SK-MEL-5 (cell line): ENCODE results near the gene KCND3. TPM values are rescaled to one million over a fixed set of nuclear protein-coding genes. Genes with fewer than 3 reads are reported as not detected.

ENCODE experiments used
- DNase-seq: peaks from one replicate; pipeline ENCODE4 v3.0.0-alpha.2; 2016; ENCODE audit warnings: low read depth, low spot score
- in situ Hi-C: cut with HindIII; loops from 2 replicates; pipeline ENCODE4 v1.10.0; 2016; ENCODE audit warnings: low sequenced_read_pairs, high pct_unique_total_duplicates, low pct_unique_long_range_greater_than_20kb
- total RNA-seq: library from RNA; depleted of rRNA; stranded (reverse); fragments of >200 nt; shearing (Covaris generic); gene quantifications from 2 replicates; pipeline ENCODE4 v1.2.3, GENCODE V29; 2014

Gene KCND3
- total RNA-seq, 1 experiment from 2014 or later: 0.13 TPM

GRCh38 chr1:111906111-111906510 is 83.4 kb downstream of the KCND3 start:
- in situ Hi-C loops: no loop called here
- no peak for DNase-seq

DNA sequence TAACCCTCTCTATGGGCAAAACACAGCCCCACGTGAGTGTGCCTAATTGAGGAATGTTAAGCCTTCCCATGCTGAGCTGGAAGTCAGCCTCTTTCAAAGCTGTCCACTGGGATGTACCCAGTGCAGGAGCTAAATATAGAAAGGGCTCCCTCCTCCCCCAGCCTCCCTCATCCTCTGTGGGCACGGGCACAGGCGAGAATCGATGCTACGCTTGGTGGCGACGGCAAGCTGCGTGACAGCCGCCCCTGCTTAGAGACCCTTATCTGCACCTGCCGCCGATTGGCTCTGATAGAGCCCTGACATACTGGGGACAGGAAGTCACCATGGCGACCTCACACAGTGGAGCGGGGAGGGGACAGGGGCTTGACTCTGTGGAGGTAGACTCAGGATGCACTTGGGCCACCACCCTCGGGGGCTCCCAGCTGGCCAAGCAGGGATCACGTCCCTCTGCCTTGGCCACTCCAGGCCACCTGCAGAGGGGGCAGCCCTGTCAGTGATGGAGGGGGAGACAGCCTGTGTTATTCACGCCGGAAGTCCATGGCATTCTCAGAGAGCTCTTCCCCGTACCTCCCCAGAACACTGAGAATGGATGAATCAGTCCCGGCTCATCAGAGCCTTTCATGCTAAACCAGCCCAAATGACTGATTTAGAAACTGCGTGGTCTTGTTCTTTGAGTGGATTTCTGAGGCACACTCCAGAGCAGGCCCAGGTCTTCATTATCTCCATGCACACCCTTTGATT is 84.8 kb downstream of the KCND3 start:
- no peak for DNase-seq
- in situ Hi-C loops: no loop called here

DNA sequence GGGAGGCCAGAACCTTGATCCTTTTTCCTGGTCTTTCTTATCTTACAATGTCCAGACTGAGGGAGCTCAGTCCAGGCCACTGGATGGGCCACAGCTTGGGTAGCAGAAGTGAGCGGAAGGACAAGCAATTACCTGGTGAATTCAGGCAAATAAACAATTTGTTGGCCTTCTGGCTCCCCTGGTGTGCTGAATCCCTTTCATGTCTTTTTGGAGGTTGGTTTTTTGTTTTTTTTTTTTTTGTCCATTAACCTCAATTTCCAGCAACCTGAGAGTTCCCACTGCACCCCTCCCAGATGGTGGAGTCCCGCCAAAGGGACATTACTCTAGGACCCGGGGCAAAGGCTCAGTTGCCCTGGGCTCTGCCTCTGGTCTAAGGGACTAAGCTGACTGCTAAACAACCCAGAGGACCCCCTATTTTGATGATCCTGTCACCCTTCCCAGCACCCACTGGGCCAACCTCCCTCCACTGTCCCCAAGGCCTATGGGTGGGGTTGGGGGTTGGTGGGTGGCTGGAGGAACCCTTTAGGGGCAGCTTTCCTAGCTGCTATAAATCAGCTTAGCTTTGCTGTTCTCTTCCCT is 85.5 kb downstream of the KCND3 start:
- no peak for DNase-seq
- in situ Hi-C loops: no loop called here

GRCh38 chr1:111903148-111903870 is 86.2 kb downstream of the KCND3 start:
- in situ Hi-C loops: no loop called here
- DNase-seq: no peak

DNA sequence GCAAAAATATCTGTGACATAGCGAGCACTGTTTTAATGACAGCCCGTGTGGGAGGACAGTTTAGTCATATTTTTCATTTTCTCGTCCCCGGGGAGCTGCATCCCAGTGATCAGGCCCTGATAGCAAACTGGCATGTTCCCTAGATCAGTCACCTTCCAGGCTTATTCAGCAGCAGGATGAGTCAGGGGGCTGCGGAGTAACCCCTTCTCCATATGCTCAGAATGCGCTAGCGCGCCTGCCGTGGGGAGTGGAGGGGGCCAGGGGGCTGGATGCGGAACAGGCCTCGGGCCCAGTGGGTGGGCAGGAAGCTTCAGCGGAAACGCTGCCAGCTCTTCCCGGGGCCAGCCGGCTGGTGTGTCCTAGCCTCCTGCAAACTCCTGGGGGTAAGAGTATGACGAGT is 94.0 kb downstream of the KCND3 start:
- no peak for DNase-seq
- in situ Hi-C loops: no loop called here

DNA sequence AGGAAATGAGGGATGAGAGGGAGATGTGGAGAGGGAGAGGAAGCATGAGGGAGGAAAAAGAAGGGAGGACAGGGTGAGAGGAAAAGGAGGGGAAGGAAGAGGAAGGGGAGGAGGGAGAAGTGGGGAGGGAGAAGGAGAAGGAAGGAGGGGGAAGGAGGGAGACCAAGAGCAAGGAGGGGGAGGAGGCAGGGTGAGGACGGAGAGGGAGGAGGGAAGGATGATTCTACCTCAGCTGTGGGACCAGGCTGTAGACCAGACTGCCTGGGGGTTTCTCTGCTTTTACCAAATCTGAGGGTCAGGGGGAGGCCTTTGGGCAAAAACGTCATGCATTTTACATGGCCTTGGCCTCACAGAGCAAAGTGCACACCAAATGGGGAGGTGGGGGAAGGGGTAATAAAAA is 94.5 kb downstream of the KCND3 start:
- in situ Hi-C loops: no loop called here
- DNase-seq: no peak

- in situ Hi-C loops: no loop called here
- DNase-seq: no peak
Observed at GRCh38 chr1:111894497-111894896, 95.0 kb downstream of the KCND3 start.

GRCh38 chr1:111891566-111891965 is 97.9 kb downstream of the KCND3 start:
- in situ Hi-C loops: no loop called here
- DNase-seq: no peak

DNA sequence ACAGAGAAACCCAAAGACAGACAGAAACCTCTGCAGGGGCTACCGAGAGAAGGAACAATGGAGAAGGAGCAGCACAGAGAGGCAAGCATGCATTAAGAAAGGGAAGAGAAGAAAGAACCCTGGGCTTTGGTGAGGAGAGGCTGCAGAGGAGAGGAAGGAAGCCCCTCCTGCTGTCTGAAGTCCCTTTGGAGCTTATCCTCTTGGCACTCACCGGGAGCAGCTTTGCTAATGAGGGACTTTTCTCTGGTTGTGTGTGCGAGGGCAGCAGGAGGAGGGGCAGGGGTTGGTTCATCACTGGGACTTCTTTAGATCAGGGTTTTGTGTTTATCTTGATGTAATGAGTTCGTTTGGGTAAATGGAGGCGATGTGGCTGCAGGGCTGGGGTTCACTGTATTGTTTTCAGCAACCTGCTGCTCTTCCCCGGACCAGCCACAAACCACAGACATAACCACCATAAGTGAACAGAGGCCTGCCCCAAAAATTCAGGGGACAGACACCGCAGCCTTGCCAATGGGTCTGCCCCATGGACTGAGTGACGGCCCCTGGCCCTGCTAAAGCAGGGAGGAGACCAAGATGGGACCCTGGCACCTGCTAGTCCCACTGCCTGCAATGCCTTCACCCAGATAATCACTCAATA is 100.6 kb downstream of the KCND3 start:
- DNase-seq: no peak
- in situ Hi-C loops: no loop called here

DNA sequence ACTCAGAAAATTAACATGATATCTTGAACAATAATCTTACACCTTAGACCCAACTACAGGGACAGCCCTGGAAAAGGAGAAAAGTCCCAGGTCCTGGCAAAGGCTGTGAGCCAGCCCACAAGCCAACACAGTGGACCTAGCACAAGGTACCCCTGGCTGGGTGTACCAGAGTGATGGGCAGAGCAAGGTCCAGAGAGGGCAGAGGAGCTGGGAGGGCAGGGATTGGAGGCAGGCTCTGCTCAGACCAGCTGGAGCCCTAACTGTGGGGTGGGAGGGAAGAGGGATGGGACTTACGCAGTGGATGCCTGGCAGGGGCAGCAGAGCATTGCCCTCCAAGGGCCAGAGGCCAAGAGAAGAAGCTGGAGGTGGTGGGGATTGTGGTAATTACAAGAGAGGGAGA is 101.6 kb downstream of the KCND3 start:
- DNase-seq: no peak
- in situ Hi-C loops: no loop called here

GRCh38 chr1:111887385-111887784 is 102.1 kb downstream of the KCND3 start:
- no peak for DNase-seq
- in situ Hi-C loops: no loop called here

GRCh38 chr1:111886741-111887140 is 102.7 kb downstream of the KCND3 start:
- no peak for DNase-seq
- in situ Hi-C loops: no loop called here

- DNase-seq: peak; percentile 27
- in situ Hi-C loops: no loop called here
Observed at GRCh38 chr1:111884772-111885443, 104.6 kb downstream of the KCND3 start.

DNA sequence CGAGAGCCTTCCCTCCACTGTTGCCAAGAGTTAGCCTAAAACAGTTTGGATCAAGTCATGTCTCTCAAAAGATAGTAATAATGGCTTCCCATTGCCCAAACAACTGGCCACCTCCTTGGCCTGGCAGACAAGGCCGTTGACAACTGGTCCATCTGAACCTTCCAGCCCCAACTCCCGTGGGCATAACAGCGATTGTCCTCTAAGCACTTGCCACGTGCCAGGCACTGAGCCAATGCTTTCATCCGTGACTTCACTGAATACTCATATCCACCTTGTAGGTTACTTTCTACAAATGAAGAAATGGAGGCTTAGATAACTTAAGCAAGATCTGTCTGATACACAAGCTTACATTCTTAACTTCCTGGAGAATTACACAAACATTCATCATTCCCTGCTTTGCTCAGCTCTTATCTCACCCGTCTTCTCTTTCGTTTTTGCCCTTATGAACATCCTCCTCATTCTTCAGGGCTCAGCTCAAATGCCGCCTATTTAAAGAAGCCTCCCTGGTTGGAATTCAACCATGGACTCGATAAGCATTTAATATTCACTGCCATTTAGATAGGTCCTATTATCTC is 106.4 kb downstream of the KCND3 start:
- in situ Hi-C loops: no loop called here
- no peak for DNase-seq

DNA sequence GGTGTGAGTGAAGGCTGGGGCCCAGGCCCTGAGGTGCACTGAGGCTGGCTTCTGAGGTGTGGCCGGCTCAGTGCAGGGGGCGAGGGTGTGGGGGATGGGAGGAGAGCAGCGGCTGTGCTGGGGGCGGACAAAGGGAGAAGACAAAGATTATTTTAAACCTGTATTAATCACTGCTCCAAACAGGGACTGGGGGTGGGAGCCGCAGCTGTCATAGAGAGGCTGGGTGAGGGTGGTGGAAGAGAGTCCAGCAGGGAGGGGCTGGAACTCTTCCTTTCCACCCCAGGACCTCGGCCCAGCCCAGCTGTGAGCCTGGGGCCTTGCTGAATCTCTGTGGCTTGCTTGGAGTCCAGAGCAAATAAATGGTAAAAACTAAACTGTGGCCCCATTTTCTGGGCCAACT is 106.9 kb downstream of the KCND3 start:
- in situ Hi-C loops: no loop called here
- DNase-seq: no peak

- in situ Hi-C loops: no loop called here
- no peak for DNase-seq
Observed at GRCh38 chr1:111880881-111881837, 108.3 kb downstream of the KCND3 start.

GRCh38 chr1:111879081-111879480 is 110.4 kb downstream of the KCND3 start:
- no peak for DNase-seq
- in situ Hi-C loops: no loop called here
